OCI-LY7 (cell line): ENCODE results near the gene LCN9. TPM values are rescaled to one million over a fixed set of nuclear protein-coding genes. Genes with fewer than 3 reads are reported as not detected.

ENCODE experiments used
- BruUV-seq: library from RNA; stranded (reverse); fragments of 400-500 nt; replicated peaks from 2 replicates; lab custom pipeline; 2021; lab: Mats Ljungman, UMichigan
- CTCF ChIA-PET: fragments of 300-600 bp; sonication (Branson Sonifier 250); formaldehyde crosslinking; loops from one replicate; lab custom pipeline; 2022; ENCODE audit warnings: antibody characterized with exemption; ENCODE audit not compliant: unreplicated experiment; lab: Charles Lee
- POLR2A ChIA-PET: fragments of 300-600 bp; sonication (Branson Sonifier 250); formaldehyde crosslinking; loops from one replicate; lab custom pipeline; 2022; ENCODE audit warnings: antibody characterized with exemption; lab: Charles Lee
- DNase-seq: peaks from one replicate; pipeline ENCODE4 v3.0.0-alpha.2; 2015; ENCODE audit warnings: low spot score
- H2AFZ ChIP-seq: fragments of 200-600 bp; sonication (generic), shearing (Covaris generic); 2 replicates; pipeline ENCODE4 v1.6.1; 2014; ENCODE audit warnings: mild to moderate bottlenecking, antibody characterized with exemption, low read length, moderate library complexity
- H3K27ac ChIP-seq: fragments of 200-600 bp; sonication (generic); 2 replicates; pipeline ENCODE4 v1.5.1; 2014; ENCODE audit warnings: mixed run types, low read depth, mild to moderate bottlenecking, moderate library complexity, low read length, inconsistent platforms; ENCODE audit not compliant: poor library complexity, severe bottlenecking
- H3K36me3 ChIP-seq: fragments of 200-600 bp; sonication (generic); 2 replicates; pipeline ENCODE4 v1.6.1; 2014; ENCODE audit warnings: mild to moderate bottlenecking, antibody characterized with exemption, low read length, moderate library complexity, mixed read lengths; ENCODE audit not compliant: insufficient read depth
- H3K4me1 ChIP-seq: fragments of 200-600 bp; sonication (generic); 2 replicates; pipeline ENCODE4 v1.5.1; 2014; ENCODE audit warnings: mild to moderate bottlenecking, low read length; ENCODE audit not compliant: insufficient read depth, poor library complexity, severe bottlenecking
- H3K4me2 ChIP-seq: fragments of 200-600 bp; sonication (generic); 2 replicates; pipeline ENCODE4 v1.6.1; 2014; ENCODE audit warnings: mild to moderate bottlenecking, low read length
- H3K4me3 ChIP-seq: fragments of 200-600 bp; sonication (generic); 2 replicates; pipeline ENCODE4 v1.5.1; 2014; ENCODE audit warnings: mild to moderate bottlenecking, low read depth, low read length; ENCODE audit not compliant: poor library complexity, severe bottlenecking
- H3K79me2 ChIP-seq: fragments of 200-600 bp; sonication (generic); 2 replicates; pipeline ENCODE4 v1.6.1; 2016; ENCODE audit warnings: low read depth, mild to moderate bottlenecking, low read length, moderate library complexity, mixed read lengths; ENCODE audit not compliant: insufficient read depth
- H3K9me2 ChIP-seq: fragments of 200-600 bp; sonication (generic); 2 replicates; pipeline ENCODE4 v1.6.1; 2016; ENCODE audit warnings: mild to moderate bottlenecking, low read length, mixed read lengths; ENCODE audit not compliant: insufficient read depth
- H3K9me3 ChIP-seq: fragments of 200-600 bp; sonication (generic); 2 replicates; pipeline ENCODE4 v1.6.1; 2014; ENCODE audit warnings: mild to moderate bottlenecking, mixed run types, low read length, mixed read lengths
- H4K20me1 ChIP-seq: fragments of 200-600 bp; sonication (generic); 2 replicates; pipeline ENCODE4 v1.6.1; 2014; ENCODE audit warnings: mild to moderate bottlenecking, antibody characterized with exemption, low read length, moderate library complexity, mixed read lengths; ENCODE audit not compliant: insufficient read depth
- EZH2phosphoT487 ChIP-seq: fragments of 200-600 bp; sonication (generic); IDR thresholded peaks from 2 replicates; pipeline ENCODE4 v1.6.1; 2018; ENCODE audit warnings: low read depth, borderline replicate concordance, mild to moderate bottlenecking, mixed run types, antibody characterized with exemption, low read length, moderate library complexity, mixed read lengths
- intact Hi-C: fragments of 100-400 bp; cut with micrococcal nuclease; formaldehyde crosslinking; loops from one replicate; pipeline ENCODE4 v1.10.0; 2022; ENCODE audit not compliant: unreplicated experiment
- total RNA-seq, 2 experiments: library from RNA; depleted of rRNA in 1 of 2; stranded (reverse); fragments of >200 nt in 1 of 2; shearing (Covaris generic) in 1 of 2; gene quantifications; 2 replicates each; pipeline ENCODE4 v1.2.3, GENCODE V29; 2014 to 2022
- TF ChIP-seq, protein P1 (sequence below): fragments of 200-600 bp; sonication (generic); conservative IDR thresholded peaks from 2 replicates; pipeline ENCODE4 v1.5.1; 2014; ENCODE audit warnings: mild to moderate bottlenecking, antibody characterized with exemption, low read length, moderate library complexity, mixed read lengths

LCN9 gene
- total RNA-seq, 2 experiments from 2014 or later, result not detected

DNA sequence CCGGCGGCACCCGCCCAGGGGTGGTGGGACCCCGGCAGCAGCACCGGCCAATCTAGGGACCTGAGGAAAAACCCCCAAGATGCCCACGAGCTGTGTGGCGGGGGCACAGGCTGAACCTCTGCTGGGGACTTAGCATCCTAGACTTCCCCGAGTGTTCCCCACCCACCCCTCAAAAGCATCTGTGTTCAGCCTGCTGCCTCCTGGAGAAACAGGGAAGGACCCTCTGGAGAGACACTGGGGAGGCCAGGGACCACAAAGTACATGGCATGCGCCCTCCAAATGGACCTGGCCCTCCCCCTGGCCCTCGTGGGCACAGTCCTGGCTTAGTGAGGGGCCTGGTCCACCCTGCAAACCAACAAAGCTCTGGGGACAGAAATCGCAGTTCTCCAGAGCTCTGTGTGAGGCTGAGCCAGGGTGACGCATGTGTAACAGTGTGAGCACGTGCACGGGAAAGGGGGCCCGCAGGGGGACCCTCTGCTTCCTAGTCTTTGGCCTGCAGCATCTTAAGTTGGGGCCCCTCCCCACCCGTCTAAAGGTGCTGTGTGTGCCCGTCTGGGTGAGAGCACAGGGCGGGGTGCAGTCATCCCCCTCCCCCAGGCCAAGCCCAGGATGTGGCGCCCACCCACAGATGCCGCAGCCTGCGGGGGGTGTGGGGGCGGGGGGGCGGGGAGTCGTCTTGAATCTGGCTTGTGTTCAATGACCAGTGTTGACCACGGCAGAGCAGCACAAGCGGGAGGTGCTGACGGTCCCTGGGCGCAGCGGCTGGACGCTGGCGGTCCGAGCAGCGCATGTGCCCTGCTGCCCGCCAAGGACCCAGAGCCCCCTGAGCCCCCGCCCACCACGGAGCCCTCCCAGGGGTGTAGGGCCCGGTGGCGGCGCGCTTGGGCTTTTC, 38.2 kb downstream of the LCN9 start:
- no peak overlapping the region for H3K4me2 ChIP-seq
- no TSS peak for BruUV-seq
- no peaks in the 10 kb centered on the region for H3K36me3 ChIP-seq
- no peaks in the 10 kb centered on the region for H3K9me2 ChIP-seq
- no peaks in the 10 kb centered on the region for H3K79me2 ChIP-seq
- POLR2A ChIA-PET, result no interaction called here
- no peak for TF ChIP-seq EZH2phosphoT487
- TF ChIP-seq, protein P1, sequence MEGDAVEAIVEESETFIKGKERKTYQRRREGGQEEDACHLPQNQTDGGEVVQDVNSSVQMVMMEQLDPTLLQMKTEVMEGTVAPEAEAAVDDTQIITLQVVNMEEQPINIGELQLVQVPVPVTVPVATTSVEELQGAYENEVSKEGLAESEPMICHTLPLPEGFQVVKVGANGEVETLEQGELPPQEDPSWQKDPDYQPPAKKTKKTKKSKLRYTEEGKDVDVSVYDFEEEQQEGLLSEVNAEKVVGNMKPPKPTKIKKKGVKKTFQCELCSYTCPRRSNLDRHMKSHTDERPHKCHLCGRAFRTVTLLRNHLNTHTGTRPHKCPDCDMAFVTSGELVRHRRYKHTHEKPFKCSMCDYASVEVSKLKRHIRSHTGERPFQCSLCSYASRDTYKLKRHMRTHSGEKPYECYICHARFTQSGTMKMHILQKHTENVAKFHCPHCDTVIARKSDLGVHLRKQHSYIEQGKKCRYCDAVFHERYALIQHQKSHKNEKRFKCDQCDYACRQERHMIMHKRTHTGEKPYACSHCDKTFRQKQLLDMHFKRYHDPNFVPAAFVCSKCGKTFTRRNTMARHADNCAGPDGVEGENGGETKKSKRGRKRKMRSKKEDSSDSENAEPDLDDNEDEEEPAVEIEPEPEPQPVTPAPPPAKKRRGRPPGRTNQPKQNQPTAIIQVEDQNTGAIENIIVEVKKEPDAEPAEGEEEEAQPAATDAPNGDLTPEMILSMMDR, result no peak
- CTCF ChIA-PET, result no interaction called here
- H3K4me1 ChIP-seq, result no peaks in the 10 kb centered on the region
- DNase-seq, result no peak
- no peak overlapping the region for H3K27ac ChIP-seq
- intact Hi-C loops, result no loop called here
- no peak overlapping the region for H3K4me3 ChIP-seq
- H4K20me1 ChIP-seq, result no peaks in the 10 kb centered on the region
- no peak overlapping the region for H2AFZ ChIP-seq
- no peaks in the 10 kb centered on the region for H3K9me3 ChIP-seq

DNA sequence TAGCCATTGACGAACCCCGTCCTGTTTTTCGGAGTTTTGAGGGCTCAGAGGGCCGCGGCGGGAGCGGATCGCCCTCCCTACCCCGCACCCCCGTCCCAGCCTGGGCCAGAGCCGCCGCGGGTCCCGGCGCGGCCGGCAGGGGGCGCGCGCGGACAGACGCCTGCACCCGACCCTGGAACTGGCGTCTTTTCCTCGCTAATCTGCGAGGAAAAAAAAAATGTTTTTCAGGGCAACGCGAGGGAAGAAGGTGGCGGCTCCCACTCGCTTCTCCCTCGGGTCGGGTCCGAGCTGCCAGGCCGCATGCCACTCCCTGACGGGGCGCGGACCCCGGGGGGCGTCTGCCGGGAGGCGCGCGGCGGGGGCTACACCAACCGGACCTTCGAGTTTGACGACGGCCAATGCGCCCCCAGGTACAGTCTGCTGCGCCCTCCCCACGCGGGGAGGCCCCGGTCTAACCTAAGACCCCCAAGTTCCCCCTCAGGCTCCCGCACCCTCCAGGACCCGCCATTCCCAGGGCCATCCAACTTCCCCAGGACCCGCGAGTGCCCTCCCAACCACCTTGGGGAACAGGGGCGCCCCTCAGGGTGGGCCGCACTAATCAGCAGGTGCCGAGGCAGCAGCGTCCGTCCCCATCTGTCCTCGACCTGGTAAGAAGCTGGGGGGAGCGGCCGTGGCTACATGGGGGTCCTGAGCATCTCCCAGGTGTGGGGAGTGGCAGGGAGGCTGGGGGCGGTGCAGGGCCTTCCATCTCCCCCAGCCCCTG, 39.0 kb downstream of the LCN9 start, which contains the start of gene KCNT1:
Gene KCNT1, plus strand, starts transcription at position 227 of the 763 bp plus-strand sequence. Its CDS starts 74 bp downstream, at position 301.
- Histone ChIP-seq H3K9me2 (no peaks in the 10 kb centered on the region), H3K9me3 (no peaks in the 10 kb centered on the region), H4K20me1 (no peaks in the 10 kb centered on the region), H3K4me2 (no peak within 1 kb of the TSS), H2AFZ (no peak within 1 kb of the TSS), H3K4me1 (no peaks in the 10 kb centered on the region), H3K27ac (no peak within 1 kb of the TSS), H3K79me2 (no peaks in the 10 kb centered on the region), H3K4me3 (no peak within 1 kb of the TSS), H3K36me3 (no peaks in the 10 kb centered on the region)
- CTCF ChIA-PET, result no interaction called here
- BruUV-seq, result no TSS peak
- POLR2A ChIA-PET, result no interaction called here
- no peak for TF ChIP-seq EZH2phosphoT487
- TF ChIP-seq, protein P1, result peak; percentile 81
- peak; percentile 22 for DNase-seq
- intact Hi-C loops, result no loop called here
